H9 (cell line): ENCODE data around the gene RALGAPA2. TPM values are rescaled to one million over a fixed set of nuclear protein-coding genes. Genes with fewer than 3 reads are reported as not detected.

Experiments
- DNase-seq: peaks from one replicate; pipeline ENCODE4 v3.0.0-alpha.2; 2017
- H2AFZ ChIP-seq: one replicate; pipeline ENCODE4 v1.6.1; 2013; ENCODE audit warnings: mild to moderate bottlenecking, low read length, control low read depth, moderate library complexity
- H2AK5ac ChIP-seq: 2 replicates; pipeline ENCODE4 v1.6.1; 2013; ENCODE audit warnings: low read length, control low read depth, mixed read lengths; ENCODE audit not compliant: insufficient read length
- H2BK120ac ChIP-seq: one replicate; pipeline ENCODE4 v1.6.1; 2013; ENCODE audit warnings: low read depth, mild to moderate bottlenecking, low read length, control low read depth, inconsistent platforms; ENCODE audit not compliant: poor library complexity, severe bottlenecking
- H2BK12ac ChIP-seq: 2 replicates; pipeline ENCODE4 v1.6.1; 2013; ENCODE audit warnings: low read length, control low read depth, mixed read lengths, low read depth; ENCODE audit not compliant: insufficient read length
- H2BK15ac ChIP-seq: 2 replicates; pipeline ENCODE4 v1.6.1; 2013; ENCODE audit warnings: low read depth, low read length, control low read depth
- H2BK20ac ChIP-seq: one replicate; pipeline ENCODE4 v1.6.1; 2013; ENCODE audit warnings: low read depth, mild to moderate bottlenecking, low read length, control low read depth, inconsistent platforms; ENCODE audit not compliant: poor library complexity, severe bottlenecking
- H2BK5ac ChIP-seq: 2 replicates; pipeline ENCODE4 v1.6.1; 2013; ENCODE audit warnings: low read length, control low read depth, mixed read lengths; ENCODE audit not compliant: insufficient read length
- H3K14ac ChIP-seq: 2 replicates; pipeline ENCODE4 v1.6.1; 2013; ENCODE audit warnings: low read length, control low read depth; ENCODE audit not compliant: insufficient read depth
- H3K18ac ChIP-seq: 2 replicates; pipeline ENCODE4 v1.6.1; 2013; ENCODE audit warnings: low read depth, mild to moderate bottlenecking, mixed read lengths, low read length, control low read depth; ENCODE audit not compliant: insufficient read length
- H3K23ac ChIP-seq: 2 replicates; pipeline ENCODE4 v1.6.1; 2013; ENCODE audit warnings: low read length, control low read depth, mixed read lengths, low read depth; ENCODE audit not compliant: insufficient read length
- H3K23me2 ChIP-seq: 2 replicates; pipeline ENCODE4 v1.6.1; 2013; ENCODE audit warnings: low read depth, mild to moderate bottlenecking, mixed read lengths, low read length, control low read depth; ENCODE audit not compliant: insufficient read length, poor library complexity, severe bottlenecking
- H3K27ac ChIP-seq: 2 replicates; pipeline ENCODE4 v1.5.1; 2013; ENCODE audit warnings: low read length, control low read depth, mixed read lengths, low read depth; ENCODE audit not compliant: insufficient read length
- H3K27me3 ChIP-seq: 2 replicates; pipeline ENCODE4 v1.6.1; 2013; ENCODE audit warnings: low read length, control low read depth, inconsistent platforms; ENCODE audit not compliant: insufficient read depth
- H3K4ac ChIP-seq: 2 replicates; pipeline ENCODE4 v1.6.1; 2013; ENCODE audit warnings: low read depth, mild to moderate bottlenecking, control low read depth, inconsistent platforms, low read length, moderate library complexity
- H3K4me1 ChIP-seq: 2 replicates; pipeline ENCODE4 v1.6.1; 2013; ENCODE audit warnings: low read length, control low read depth, inconsistent platforms; ENCODE audit not compliant: insufficient read depth
- H3K4me2 ChIP-seq: 2 replicates; pipeline ENCODE4 v1.6.1; 2013; ENCODE audit warnings: low read length, control low read depth, mixed read lengths; ENCODE audit not compliant: insufficient read length, insufficient read depth
- H3K56ac ChIP-seq: 2 replicates; pipeline ENCODE4 v1.6.1; 2013; ENCODE audit warnings: low read depth, mild to moderate bottlenecking, mixed read lengths, low read length, control low read depth; ENCODE audit not compliant: insufficient read length
- H3K79me1 ChIP-seq: 2 replicates; pipeline ENCODE4 v1.6.1; 2013; ENCODE audit warnings: low read depth, mild to moderate bottlenecking, moderate library complexity, low read length, control low read depth, inconsistent platforms; ENCODE audit not compliant: insufficient read depth, poor library complexity, severe bottlenecking
- H3K79me2 ChIP-seq: 2 replicates; pipeline ENCODE4 v1.6.1; 2013; ENCODE audit warnings: low read length, control low read depth, inconsistent platforms; ENCODE audit not compliant: insufficient read depth
- H3K9ac ChIP-seq: 2 replicates; pipeline ENCODE4 v1.6.1; 2013; ENCODE audit warnings: low read length, control low read depth, mixed read lengths; ENCODE audit not compliant: insufficient read length; ENCODE audit errors: extremely low read depth
- H3K9me3 ChIP-seq: one replicate; pipeline ENCODE4 v1.6.1; 2013; ENCODE audit warnings: low read depth, low read length, inconsistent platforms; ENCODE audit not compliant: control insufficient read depth
- H3T11ph ChIP-seq: one replicate; pipeline ENCODE4 v1.6.1; 2013; ENCODE audit warnings: mild to moderate bottlenecking, low read length, control low read depth, inconsistent platforms
- H4K20me1 ChIP-seq: one replicate; pipeline ENCODE4 v1.6.1; 2013; ENCODE audit not compliant: control insufficient read depth, insufficient read length, insufficient read depth
- H4K5ac ChIP-seq: 2 replicates; pipeline ENCODE4 v1.6.1; 2013; ENCODE audit warnings: low read depth, mild to moderate bottlenecking, mixed read lengths, low read length, control low read depth; ENCODE audit not compliant: insufficient read length
- H4K8ac ChIP-seq: replicated peaks from 2 replicates; pipeline ENCODE4 v1.6.1; 2013; ENCODE audit warnings: low read length, control low read depth, mixed read lengths, low read depth; ENCODE audit not compliant: insufficient read length
- H4K91ac ChIP-seq: 2 replicates; pipeline ENCODE4 v1.6.1; 2013; ENCODE audit warnings: low read depth, mild to moderate bottlenecking, moderate library complexity, mixed read lengths, low read length, control low read depth; ENCODE audit not compliant: insufficient read length
- H3K27ac Mint-ChIP-seq, 3 experiments: 2 replicates in 2 of 3; 3 replicates in 1 of 3; pipeline ENCODE4 v1.8.0; 2020 to 2021; ENCODE audit warnings: mixed read lengths in 3 of 3, mild to moderate bottlenecking in 1 of 3, moderate library complexity in 1 of 3
- H3K27me3 Mint-ChIP-seq: 2 replicates; pipeline ENCODE4 v1.8.0; 2021; ENCODE audit warnings: low read depth, mild to moderate bottlenecking, moderate library complexity, mixed read lengths
- H3K36me3 Mint-ChIP-seq, 3 experiments: 2 replicates in 2 of 3; 3 replicates in 1 of 3; pipeline ENCODE4 v1.8.0; 2020 to 2021; ENCODE audit warnings: low read depth in 3 of 3, mixed read lengths in 3 of 3; ENCODE audit not compliant: insufficient read depth in 1 of 3
- H3K4me1 Mint-ChIP-seq, 2 experiments: 2 replicates each; pipeline ENCODE4 v1.8.0; 2020; ENCODE audit warnings: mixed read lengths in 2 of 2
- H3K4me3 Mint-ChIP-seq, 2 experiments: 2 replicates in 1 of 2; 3 replicates in 1 of 2; pipeline ENCODE4 v1.8.0; 2020 to 2021; ENCODE audit warnings: mild to moderate bottlenecking in 2 of 2, mixed read lengths in 2 of 2, moderate library complexity in 1 of 2
- H3K9me3 Mint-ChIP-seq, 2 experiments: 2 replicates in 1 of 2; 3 replicates in 1 of 2; pipeline ENCODE4 v1.8.0; 2020; ENCODE audit warnings: mild to moderate bottlenecking in 2 of 2, mixed read lengths in 2 of 2, moderate library complexity in 1 of 2
- CTCF ChIP-seq: fragments of 200-600 bp; sonication (generic); conservative IDR thresholded peaks from 3 replicates; pipeline ENCODE4 v1.8.0; 2021; ENCODE audit warnings: antibody characterized with exemption, mild to moderate bottlenecking
- WGBS: extraction: QIAGEN DNeasy Blood & Tissue Kit; methylation state at CpG from one replicate; pipeline ENCODE4 v1.1.7; 2013; ENCODE audit warnings: missing lambda C conversion rate, low lambda C conversion rate, mixed read lengths; ENCODE audit not compliant: insufficient read length; ENCODE audit errors: extremely low coverage; 5-methylcytosine and 5-hydroxymethylcytosine counted together
- total RNA-seq: library from RNA; stranded (reverse); gene quantifications from 2 replicates; pipeline ENCODE4 v1.2.1, GENCODE V29; 2021

The RALGAPA2 gene
- total RNA-seq, 1 experiment from 2014 or later, result 16.6 TPM

GRCh38 chr20:20614391-20614790, 98.1 kb downstream of the RALGAPA2 start:
- no peak overlapping the region for H4K8ac ChIP-seq
- DNase-seq, result no peak
- no peak overlapping the region for H3K4me2 ChIP-seq
- H3K27me3 ChIP-seq, result no peaks in the 10 kb centered on the region
- H3K4ac ChIP-seq, result no peak overlapping the region
- no peak overlapping the region for H2BK15ac ChIP-seq
- no peak overlapping the region for H2BK120ac ChIP-seq
- H2AFZ ChIP-seq, result no peak overlapping the region
- H3K79me1 ChIP-seq, result no peaks in the 10 kb centered on the region
- H3K23me2 ChIP-seq, result no peaks in the 10 kb centered on the region
- Mint-ChIP-seq H3K9me3 (no peaks in the 10 kb centered on the region), H3K27me3 (no peaks in the 10 kb centered on the region), H3K4me3 (no peak overlapping the region), H3K27ac (no peak overlapping the region), H3K4me1 (no peaks in the 10 kb centered on the region), H3K36me3 (peaks cover 4 to 6% (median 4%) of the 10 kb centered on the region in 3 experiments; a peak in 5 of 7 replicates)
- no peaks in the 10 kb centered on the region for H3K9me3 ChIP-seq
- H3K4me1 ChIP-seq, result no peaks in the 10 kb centered on the region
- H2BK12ac ChIP-seq, result no peak overlapping the region
- no peak overlapping the region for H3K23ac ChIP-seq
- no peak overlapping the region for H2BK5ac ChIP-seq
- no peak overlapping the region for H3K18ac ChIP-seq
- no peak overlapping the region for H2BK20ac ChIP-seq
- no peak overlapping the region for H2AK5ac ChIP-seq
- no peak overlapping the region for H3K27ac ChIP-seq
- no peak for TF ChIP-seq CTCF
- no peak overlapping the region for H4K91ac ChIP-seq
- H4K20me1 ChIP-seq, result no peaks in the 10 kb centered on the region
- H3T11ph ChIP-seq, result no peak overlapping the region
- H3K9ac ChIP-seq, result no peak overlapping the region
- H3K14ac ChIP-seq, result no peak overlapping the region
- no peak overlapping the region for H4K5ac ChIP-seq
- H3K79me2 ChIP-seq, result no peaks in the 10 kb centered on the region
- no peak overlapping the region for H3K56ac ChIP-seq
- no CpG with 5 or more reads among the region's 3 CpGs for WGBS
